ENCODE results near the gene TMOD1.

Gene TMOD1

GRCh38 chr9:97518909-97519307 is 17.4 kb downstream of the TMOD1 start:
- DNase-seq = peak in 1 of 2 donors; percentile 76

GRCh38 chr9:97519441-97519970 is 18.0 kb downstream of the TMOD1 start:
- no peak for DNase-seq

- DNase-seq = no peak
Measured at GRCh38 chr9:97521576-97522333, 20.3 kb downstream of the TMOD1 start.

GRCh38 chr9:97524424-97524823 is 23.0 kb downstream of the TMOD1 start:
- no peak for DNase-seq

- DNase-seq = no peak
Measured at GRCh38 chr9:97525451-97525850, 24.0 kb downstream of the TMOD1 start.

GRCh38 chr9:97526895-97527575 is 25.6 kb downstream of the TMOD1 start:
- DNase-seq = no peak

GRCh38 chr9:97527626-97528528 is 26.4 kb downstream of the TMOD1 start:
- DNase-seq = no peak

GRCh38 chr9:97528529-97529230 is 27.2 kb downstream of the TMOD1 start:
- no peak for DNase-seq

GRCh38 chr9:97529363-97530076 is 28.1 kb downstream of the TMOD1 start:
- no peak for DNase-seq

GRCh38 chr9:97531888-97532376 is 30.5 kb downstream of the TMOD1 start:
- DNase-seq = no peak

- no peak for DNase-seq
Measured at GRCh38 chr9:97534185-97534584, 32.7 kb downstream of the TMOD1 start.

- DNase-seq = no peak
Measured at GRCh38 chr9:97534961-97535594, 33.6 kb downstream of the TMOD1 start.

GRCh38 chr9:97535771-97536170 is 34.3 kb downstream of the TMOD1 start:
- no peak for DNase-seq

GRCh38 chr9:97536480-97536879 is 35.0 kb downstream of the TMOD1 start:
- no peak for DNase-seq

- no peak for DNase-seq
Measured at GRCh38 chr9:97543561-97543960, 42.1 kb downstream of the TMOD1 start.

- no peak for DNase-seq
Measured at GRCh38 chr9:97545486-97545885, 44.0 kb downstream of the TMOD1 start.

GRCh38 chr9:97547098-97547829 is 45.8 kb downstream of the TMOD1 start:
- no peak for DNase-seq

- no peak for DNase-seq
Measured at GRCh38 chr9:97548379-97548778, 46.9 kb downstream of the TMOD1 start.

- no peak for DNase-seq
Measured at GRCh38 chr9:97548819-97549540, 47.5 kb downstream of the TMOD1 start.

GRCh38 chr9:97550386-97550785 is 48.9 kb downstream of the TMOD1 start:
- no peak for DNase-seq
